ENCODE measurements around the gene OCEL1.

Gene OCEL1

DNA sequence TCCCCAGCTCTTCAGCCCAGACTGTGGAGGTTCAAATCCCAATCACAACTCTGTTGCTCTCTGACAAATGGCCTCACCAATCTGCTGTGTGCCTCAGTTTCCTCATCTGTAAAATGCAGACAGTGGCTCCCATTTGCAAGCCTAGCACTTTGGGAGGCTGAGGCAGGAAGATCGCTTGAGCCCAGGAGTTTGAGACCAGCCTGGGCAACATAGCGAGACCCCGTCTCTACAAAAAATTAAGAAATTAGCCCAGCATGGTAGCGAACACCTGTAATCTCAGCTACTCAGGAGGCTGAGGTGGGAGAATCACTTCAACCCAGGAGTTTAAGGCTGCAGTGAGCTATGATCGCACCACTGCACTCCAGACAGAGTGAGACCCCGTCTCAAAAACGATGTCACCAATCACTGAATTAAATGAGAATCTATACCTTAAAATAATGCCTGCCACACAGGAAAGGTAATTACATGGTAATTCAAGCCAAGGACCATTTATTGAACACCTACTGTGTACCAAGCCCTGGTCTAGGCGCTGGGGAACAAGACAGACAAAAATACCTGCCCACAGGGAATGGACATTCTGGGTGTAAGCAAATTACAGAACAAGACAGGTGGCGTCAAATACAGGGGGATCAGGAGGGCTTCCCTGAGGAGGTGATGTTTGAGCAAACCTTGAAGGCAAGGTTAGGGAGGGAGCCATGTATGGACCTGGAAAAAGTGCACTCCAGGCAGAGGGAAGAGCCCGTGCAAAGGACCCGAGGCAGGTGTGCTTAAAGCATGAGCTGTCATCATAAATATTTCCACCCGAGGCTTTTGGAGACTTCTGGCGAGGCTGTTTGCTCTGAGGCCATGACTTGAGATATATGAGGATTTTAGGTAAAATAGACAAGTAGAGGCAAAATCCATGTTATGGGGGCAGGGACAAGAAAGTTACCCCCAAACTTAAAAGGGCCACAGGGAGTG lies 12.0 kb downstream of the OCEL1 start:
- in situ Hi-C loops (cut with HindIII; ENCODE audit: low sequenced_read_pairs), result no loop called here

DNA sequence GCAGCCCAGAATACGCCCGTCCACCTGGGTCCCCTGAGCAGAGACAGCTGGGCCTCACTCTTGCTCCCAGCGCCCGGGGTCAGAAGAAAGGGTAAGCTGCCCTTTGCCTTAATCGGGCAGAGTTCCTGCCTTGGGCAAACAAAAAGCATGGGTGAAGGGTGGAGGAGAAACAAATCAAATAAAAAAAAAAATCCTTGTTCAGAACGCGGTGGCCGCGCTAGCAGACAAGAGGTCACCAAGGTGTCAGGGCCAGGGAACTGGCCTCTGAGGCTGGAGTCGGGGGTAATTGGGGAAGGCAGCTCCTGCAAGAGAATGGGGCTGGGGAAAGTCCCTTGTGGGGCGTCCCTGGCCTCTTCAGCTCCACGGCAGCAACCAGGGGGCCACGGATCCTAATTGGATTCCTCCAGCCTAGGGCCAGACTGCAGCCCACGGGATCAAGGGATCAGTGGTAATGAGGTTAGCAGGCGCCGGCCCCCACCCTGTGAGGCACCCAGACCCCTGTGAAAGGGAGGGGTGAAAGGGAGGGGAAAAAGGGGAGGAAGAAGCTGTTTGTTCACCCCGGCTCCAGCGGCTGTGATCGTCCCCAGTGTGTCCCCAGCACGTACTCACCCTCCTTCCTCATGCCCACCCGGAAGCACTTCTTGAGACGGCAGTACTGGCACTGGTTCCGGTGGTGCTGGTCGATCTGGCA lies 14.2 kb downstream of the OCEL1 start:
- in situ Hi-C loops (cut with HindIII; ENCODE audit: low sequenced_read_pairs), result no loop called here

DNA sequence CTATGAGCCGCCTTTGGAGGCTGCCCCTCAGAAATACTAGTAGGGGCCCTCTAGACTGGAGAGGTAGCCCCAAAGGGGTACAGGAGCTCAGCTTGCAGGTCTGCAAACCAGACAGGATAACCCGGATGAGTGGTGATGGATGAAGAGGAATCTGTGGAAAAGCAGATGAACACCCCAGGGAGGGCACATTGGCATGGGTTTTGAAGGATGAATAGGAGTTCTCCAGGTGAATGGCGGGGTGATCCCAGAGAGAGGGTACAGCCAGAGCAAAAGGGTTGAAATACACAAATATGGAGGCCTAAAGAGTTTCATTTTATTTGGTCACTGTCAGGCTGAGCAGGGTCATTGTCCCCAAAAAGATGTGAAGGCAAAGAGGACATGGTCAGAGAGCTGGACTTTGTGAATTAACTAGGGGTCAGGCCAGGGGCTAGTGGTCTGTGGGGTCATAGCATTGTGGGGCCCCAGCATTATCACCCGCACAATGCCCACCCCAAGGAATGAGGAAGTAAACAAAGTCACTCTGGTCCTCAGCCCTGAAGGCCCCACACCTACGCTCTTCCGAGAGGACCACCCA lies 14.9 kb downstream of the OCEL1 start:
- in situ Hi-C loops (cut with HindIII; ENCODE audit: low sequenced_read_pairs), result no loop called here

DNA sequence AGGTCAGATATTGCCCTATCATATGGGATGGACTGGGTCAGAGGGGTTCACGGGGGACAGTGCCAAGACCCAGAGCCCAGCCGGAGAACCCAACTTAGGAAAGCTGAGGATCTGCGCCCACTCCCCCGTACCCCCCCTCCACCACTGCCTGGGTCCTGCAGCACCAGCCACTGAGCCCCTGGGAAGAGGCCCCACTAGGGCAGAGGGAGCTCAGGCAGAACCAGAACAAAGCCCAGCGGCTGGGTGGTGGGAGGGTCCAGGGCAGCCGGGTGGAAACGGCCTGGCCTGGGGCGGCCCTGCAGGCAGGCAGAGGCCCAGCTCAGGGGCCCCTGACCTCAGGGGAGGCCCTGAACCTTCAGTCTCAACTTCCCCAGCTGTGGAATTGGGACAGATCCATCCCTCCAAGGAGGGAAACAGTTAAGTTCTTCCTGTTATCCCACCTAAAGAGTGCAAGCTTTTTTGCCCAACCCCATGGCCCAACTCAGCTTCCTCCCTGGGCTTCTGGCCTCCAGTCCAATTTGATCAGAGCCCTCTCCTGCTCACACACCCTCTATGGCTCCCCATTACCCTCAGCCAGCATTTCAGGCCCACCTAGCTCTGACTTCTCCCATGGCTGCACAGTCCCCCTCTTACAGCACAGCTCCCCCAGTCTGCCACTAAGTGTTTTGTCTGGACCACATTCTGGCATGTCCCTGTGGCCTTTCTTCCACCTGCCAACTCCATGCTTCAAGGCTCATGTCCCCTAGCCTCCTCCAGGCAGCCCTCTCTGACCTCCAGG lies 16.6 kb downstream of the OCEL1 start:
- in situ Hi-C loops (cut with HindIII; ENCODE audit: low sequenced_read_pairs), result no loop called here

DNA sequence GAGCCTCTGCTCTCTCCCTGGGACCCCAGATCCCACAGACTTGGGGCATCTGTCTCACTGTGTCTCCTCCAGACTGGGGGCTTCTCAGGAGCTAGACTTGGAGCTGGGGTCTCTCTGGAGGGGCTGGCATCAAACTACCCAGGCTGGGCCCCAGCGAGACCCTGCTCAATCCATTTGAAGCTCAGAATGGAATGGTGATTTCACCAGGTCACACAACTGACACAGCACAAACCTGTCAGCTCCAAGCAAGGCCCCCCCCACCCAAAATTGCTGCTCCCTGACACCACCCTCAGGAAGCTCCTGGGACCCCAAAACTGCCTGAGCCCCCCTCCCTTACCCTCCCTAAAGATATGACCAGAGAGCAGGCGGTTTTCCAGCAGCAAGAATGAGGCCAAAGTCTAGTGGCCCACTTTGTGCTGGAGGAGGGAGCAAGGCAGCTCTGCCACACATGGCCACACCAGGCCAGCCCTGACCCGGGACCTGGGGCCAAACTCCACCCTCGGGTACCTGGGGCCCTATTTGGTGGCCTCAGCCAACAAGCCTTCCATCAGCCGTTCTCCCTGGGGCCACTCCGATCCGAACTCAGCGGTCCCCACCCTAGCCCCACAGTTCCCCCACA lies 17.3 kb downstream of the OCEL1 start:
- in situ Hi-C loops (cut with HindIII; ENCODE audit: low sequenced_read_pairs), result no loop called here

DNA sequence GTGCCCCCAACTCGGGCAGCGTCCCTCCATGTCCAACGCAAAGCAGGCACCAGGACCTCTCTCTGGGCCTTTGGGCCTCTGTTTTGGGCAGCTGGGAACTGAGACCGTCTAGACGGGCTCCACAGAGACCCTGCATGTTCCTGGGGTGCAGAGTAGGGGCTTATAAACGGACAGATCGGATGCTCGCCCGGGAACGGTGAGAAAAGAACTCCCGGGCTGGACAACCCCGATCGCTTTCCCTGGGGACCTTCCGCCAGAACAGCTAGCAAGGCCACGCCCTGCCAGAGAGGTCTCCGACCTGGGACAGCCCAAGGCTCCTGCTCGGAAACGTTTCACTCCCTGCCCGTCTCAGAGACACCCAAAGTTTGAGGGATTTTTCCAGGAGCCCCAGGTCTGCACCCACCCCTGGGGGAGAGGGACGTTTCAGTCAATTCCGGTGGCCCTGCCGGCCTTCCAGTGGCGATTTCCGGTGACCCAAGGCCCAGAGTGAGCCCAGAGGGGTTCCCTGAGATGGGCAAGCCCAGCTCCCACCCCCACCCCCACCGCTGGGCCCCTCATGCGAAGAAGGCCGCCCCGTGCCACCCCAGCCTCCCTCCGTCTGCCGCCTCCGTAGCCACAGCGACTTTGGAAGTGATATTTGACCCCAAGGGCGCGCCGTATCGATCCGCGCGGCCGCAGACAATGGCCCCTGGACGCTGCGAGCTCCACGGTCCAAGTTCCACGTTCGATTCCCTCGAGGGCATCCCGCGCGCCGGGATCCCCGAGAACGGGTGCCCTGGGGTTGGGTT lies 18.0 kb downstream of the OCEL1 start:
- in situ Hi-C loops (cut with HindIII; ENCODE audit: low sequenced_read_pairs), result no loop called here

DNA sequence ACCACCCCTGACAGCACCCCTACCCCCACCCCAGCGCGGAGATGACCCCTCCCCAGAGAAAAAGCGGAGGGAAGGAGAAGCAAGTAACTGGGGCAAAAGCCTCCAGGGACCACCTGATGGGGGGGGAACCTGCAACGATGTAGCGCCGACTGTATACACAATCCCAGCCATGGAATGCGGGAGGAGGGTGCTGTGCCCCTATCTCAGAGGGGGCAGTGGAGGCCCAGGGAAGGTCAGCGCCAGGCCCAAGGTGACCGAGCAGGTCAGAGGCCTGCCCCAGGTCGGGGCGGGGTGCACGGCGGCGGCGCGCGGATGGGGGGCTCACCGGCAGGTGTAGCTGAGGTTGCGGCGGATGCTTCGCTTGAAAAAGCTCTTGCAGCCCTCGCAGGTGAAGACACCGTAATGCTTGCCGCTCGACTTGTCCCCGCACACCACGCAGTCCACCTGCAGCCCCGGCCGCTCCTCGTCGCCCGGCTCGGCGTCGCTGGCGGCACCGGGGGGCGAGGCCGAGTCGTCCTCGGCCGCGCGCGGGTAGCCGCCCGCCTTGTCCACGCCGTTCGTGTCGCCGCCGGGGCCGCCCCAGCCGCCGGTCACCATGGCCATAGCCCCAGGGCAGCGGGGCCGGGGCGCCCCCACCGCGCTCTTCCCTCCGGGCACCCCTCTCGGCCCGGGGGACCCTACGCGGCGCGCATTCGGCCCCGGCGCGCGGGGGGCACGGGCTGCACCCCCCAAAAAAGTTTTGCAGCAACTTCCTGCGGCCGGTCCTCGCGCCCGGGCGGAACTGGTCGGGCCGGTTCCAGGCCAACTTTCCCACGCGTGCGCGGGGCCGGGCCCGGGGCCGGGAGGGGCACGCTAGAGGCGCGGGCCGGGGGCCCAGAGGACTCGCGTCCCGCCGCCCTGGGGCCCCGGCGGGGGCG lies 18.9 kb downstream of the OCEL1 start:
- in situ Hi-C loops (cut with HindIII; ENCODE audit: low sequenced_read_pairs), result no loop called here

DNA sequence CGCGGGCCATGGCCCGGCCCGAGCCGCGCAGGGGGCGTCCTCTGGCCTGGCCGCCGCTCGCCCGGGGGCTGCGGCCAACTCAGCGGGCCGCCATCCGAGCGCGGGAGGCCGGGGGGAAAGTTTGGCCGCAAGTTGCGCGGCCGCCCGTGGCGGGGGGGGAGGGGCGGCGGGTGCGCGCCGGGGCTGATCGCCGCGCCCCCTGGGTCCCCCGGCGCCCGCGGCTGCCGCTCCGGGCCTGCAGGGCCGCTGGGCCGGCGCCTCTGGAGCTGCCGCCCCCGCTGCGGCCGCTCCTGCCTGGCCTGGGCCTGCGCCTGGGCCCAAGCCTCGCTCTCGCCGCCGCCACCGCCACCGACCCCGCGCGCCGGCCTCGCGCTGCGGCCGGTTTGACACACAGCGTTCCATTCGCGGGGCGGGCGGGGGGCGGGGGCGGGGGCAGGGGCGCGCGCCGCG lies 19.5 kb downstream of the OCEL1 start, which contains the start of gene NR2F6:
TSS of gene NR2F6 (minus strand) at position 385 of the 450 bp plus-strand sequence. CDS start 699 bp downstream, outside the sequence.
- in situ Hi-C loops (cut with HindIII; ENCODE audit: low sequenced_read_pairs), result no loop called here

DNA sequence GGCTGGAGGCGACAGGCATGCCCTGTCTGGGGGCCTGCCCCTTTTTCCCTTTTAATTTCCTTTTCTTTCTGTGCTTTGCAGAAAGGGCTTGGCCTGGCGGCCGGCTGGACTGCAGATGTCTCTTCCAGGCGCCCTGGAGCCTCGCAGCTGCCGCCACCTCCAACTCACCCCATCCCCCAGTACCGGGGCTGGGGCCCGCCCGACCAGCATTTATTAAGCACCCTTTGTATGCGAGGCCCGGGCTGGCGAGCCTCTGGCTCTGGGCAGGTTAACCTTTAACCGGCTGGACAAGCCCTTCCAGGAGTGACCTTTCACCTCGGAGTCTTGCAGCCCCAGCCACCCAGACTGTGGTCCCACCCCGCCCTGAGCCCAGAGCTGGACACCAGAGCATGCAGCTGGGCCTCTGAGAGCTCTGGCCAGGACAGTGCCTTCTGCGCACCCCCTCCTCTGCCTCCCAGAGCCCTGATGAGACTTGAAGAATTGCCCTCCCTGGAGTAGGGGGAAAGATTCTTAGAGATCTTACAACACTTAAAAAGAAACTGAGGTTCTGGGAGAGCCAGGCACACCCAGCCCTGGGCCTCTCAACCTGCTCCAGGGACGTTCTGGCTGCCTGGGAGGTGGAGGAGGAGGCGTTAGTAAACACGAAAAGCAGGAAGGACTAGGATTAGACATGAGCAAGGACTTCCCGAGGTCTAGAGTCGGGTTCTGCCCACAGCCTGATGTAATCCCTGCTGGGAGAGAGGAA lies 20.8 kb downstream of the OCEL1 start:
- in situ Hi-C loops (cut with HindIII; ENCODE audit: low sequenced_read_pairs), result no loop called here

DNA sequence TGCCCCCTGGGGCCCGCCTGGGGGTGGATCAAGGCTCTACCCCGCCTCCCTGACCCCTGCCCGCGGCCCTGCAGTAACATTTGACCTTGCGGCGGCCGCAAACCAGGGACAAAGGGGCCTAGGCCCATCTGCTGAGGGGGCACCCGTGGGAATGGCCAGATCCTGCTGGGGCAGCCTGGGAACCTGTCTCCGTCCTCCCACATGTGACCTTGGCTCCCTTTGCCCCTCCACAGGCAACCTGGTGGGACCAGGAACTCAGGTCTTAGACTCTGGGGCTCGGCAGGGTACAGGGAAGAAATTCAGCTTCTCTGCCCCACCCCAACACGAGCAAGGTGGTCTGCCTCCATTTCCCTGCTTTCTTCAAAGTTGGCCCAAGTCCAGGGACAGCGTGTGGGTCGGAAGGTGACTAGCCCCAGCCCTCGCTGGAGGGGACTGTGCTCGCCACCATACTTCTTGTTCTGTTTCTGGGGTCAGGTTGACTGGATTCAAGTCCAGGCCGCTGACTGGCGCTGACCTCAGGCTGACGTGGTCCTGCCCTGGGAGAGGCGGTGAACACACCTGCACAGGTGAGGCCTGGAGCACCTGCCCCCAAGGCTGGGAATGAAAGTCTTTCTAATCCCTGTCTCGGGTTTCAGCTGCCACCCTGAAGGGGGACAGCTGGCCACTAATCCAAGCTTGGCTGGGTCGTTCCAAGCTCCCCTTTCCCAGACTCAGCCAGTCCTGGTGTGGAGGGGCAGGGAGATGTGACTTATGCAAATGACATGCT lies 22.2 kb downstream of the OCEL1 start:
- in situ Hi-C loops (cut with HindIII; ENCODE audit: low sequenced_read_pairs), result no loop called here

DNA sequence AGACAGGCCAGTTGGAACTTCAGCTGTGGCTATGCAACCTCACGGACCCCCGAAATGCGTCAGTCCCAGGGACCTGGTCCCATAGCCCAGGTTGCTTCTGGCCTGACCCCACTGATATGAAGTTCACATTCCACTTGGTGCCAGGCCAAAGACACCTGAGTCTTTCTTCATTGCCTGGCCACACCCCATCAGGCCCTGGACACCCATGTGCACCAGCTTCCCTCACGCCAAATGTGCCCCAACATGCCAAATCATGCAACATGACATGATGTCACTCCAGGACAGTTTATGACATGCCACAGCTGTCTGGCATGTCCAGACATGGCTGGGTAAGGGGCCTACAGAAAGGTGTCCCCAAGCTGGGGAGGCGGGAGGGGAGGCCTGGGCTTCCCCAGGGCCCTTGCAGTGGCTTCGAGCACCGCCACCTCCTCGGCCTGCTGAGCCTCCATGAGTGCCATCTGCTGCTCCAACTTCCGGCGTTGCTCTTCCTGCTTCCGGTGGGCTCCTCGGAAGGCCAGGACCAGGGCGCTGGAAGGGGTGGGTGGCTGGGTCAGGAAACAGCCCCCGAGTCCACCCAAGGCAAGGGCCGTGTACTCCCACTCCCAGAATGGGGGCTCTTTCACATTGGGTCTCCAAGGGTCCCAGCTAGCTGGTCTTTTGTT lies 24.0 kb downstream of the OCEL1 start:
- in situ Hi-C loops (cut with HindIII; ENCODE audit: low sequenced_read_pairs), result no loop called here

DNA sequence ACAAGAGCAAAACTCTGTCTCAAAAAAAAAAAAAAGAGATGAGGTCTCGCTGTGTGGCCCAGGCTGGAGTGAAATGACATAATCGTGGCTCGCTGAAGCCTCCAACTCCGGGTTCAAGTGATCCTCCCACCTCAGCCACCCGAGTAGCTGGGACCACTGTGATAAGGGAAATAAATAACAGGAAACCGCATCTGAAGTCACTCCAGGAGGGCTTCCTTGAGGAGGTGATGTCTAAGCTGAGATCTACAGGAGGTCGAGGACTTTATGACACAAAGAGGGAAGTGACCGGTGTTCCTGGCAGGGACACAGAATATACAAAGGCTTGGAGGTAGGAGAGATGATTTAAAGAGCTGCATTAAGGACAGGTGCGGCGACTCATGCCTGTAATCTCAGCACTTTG lies 28.6 kb downstream of the OCEL1 start:
- in situ Hi-C loops (cut with HindIII; ENCODE audit: low sequenced_read_pairs), result no loop called here

DNA sequence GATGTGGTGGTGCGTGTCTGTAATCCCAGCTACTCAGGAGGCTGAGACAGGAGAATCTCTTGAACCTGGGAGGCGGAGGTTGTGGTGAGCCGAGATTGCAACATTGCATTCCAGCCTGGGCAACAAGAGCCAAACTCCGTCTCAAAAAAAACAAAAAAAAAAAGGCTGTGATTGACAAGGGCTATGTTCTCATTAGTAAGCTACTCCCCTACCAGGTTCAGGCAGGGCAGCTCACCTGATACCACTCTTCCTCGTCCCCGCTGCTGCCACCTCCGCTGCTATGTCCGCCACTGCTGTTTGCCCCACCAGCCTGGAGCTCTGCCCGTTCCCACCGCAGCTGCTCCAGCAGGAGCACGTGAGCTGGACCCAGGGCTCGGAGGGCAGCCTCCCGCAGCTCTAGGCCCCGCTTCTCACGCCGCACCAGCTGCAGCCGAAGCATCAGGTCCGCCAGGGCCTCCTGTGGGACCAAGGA lies 29.2 kb downstream of the OCEL1 start:
- in situ Hi-C loops (cut with HindIII; ENCODE audit: low sequenced_read_pairs), result no loop called here

DNA sequence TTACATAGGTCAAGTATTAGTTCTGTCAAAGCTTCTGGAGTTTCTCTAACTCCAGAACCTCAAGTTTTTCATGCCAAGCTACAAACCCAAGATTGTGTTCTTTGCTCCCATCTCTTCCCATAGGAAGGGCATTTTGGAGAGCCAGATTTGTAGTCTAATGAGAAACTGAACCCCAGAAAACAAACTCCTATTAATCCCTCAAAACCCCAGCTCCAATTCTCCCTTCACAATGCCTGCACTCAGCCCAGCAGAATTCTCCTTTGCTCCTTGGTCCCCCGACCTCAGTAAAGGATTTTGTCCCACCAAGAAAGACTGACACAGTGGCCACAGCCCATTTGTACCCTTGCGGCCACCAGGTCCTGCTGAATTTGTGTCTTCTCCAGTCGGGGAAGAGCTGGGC lies 30.1 kb downstream of the OCEL1 start:
- in situ Hi-C loops (cut with HindIII; ENCODE audit: low sequenced_read_pairs), result no loop called here

DNA sequence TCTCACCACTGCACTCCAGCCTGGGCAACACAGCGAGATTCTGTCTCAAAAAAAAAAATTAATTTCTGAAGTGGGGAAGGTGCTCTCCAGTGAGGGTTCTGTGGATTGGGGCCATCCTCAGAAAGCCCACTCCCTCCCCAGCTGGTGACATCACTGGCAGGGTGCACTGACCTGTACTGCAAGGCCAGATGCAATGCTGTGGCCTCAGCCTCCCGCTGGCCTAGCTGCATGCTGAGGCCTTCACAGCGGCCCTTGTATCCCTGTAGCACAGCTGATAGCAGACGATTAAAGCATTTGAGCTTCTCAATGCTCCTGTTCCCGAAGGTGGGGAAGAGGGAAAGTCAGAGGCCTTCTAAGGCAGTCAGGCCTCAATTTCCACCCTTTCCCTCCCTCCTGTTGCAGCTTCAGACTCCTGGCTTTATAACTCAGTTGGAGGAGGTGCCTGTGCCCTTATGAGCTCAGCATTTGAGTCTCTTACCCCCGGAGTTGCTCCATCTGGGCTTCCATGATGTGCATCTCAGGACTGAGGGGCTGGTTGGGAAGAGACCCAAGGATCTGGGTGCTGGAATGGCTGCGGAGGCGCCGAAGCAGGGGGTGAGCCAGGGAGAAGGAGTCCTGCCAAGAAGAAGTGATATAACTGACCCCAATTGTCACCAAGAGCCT lies 33.2 kb downstream of the OCEL1 start:
- in situ Hi-C loops (cut with HindIII; ENCODE audit: low sequenced_read_pairs), result no loop called here

DNA sequence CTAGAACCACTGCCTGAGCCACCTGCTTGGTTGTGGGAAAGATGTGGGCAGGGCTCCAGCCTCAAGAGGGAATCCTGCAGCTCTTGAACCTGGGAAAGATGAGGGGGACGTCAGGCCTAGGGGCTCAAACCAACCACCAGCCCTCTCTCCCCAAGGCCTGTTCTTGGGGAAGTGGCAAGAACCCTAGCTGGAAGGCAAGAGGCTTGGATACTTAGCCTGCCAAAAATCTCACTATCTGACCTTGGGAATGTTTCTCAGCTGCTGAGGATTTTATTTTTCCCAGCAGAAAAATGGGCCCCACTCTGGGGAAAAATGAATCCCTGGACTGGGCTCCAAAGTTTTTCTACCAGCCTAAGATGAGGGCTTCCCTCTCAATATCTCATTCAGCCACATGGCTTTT lies 33.9 kb downstream of the OCEL1 start:
- in situ Hi-C loops (cut with HindIII; ENCODE audit: low sequenced_read_pairs), result no loop called here
